Testis (tissue), 2 donors: ENCODE data around the gene ZGLP1.

Experiments
- POLR2A ChIP-seq: fragments of 450-650 bp; IDR thresholded peaks from one replicate; pipeline ENCODE4 v1.6.1; 2017; ENCODE audit warnings: antibody characterized with exemption, mild to moderate bottlenecking, moderate library complexity
- TF ChIP-seq, protein P1 (sequence below), 3 experiments: fragments of 450-650 bp in 2 of 3; fragments of 200-600 bp in 1 of 3; sonication (generic) in 1 of 3; IDR thresholded peaks; one replicate each; pipeline ENCODE4 v1.5.1; 2016 to 2019; ENCODE audit warnings: antibody characterized with exemption in 3 of 3, mild to moderate bottlenecking in 2 of 3, moderate library complexity in 1 of 3

DNA sequence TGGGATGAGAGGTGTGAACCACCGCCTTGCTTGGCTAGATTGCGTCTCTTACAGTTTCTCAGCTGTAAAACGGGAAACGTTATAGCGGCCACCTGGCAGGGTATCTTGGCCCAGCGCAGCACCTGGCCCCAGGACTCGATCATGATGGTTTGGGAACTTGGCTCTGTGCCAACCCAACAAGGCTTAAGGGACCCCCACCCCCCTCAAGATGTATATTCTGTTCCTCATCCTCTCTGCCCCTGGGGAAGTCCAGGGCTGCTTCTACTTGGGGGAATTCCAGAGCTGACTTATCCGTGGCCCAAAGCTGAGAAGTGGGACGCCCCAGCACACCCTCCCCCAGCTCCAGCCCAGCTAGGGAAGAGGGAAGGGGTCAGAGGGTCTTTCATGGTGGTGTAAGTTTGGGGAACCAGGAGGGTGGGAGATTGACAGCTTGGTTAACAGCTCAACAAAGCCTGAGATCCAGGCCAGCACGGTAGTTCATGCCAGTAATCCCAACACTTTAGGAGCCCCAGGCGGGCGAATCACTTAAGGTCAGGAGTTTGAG, 38.0 kb downstream of the ZGLP1 start:
- TF ChIP-seq, protein P1, sequence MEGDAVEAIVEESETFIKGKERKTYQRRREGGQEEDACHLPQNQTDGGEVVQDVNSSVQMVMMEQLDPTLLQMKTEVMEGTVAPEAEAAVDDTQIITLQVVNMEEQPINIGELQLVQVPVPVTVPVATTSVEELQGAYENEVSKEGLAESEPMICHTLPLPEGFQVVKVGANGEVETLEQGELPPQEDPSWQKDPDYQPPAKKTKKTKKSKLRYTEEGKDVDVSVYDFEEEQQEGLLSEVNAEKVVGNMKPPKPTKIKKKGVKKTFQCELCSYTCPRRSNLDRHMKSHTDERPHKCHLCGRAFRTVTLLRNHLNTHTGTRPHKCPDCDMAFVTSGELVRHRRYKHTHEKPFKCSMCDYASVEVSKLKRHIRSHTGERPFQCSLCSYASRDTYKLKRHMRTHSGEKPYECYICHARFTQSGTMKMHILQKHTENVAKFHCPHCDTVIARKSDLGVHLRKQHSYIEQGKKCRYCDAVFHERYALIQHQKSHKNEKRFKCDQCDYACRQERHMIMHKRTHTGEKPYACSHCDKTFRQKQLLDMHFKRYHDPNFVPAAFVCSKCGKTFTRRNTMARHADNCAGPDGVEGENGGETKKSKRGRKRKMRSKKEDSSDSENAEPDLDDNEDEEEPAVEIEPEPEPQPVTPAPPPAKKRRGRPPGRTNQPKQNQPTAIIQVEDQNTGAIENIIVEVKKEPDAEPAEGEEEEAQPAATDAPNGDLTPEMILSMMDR (IDR thresholded peaks at IDR 0.05): no peak
- no peak for TF ChIP-seq POLR2A
